KMS-11 (cell line): Measurements from ENCODE around the gene ZNF621.

Source experiments
- H2AFZ ChIP-seq: fragments of 200-600 bp; sonication (generic); 2 replicates; pipeline ENCODE4 v1.6.1; 2016; ENCODE audit warnings: antibody characterized with exemption, mixed run types, low read depth
- H3K27ac ChIP-seq: fragments of 200-600 bp; sonication (generic); 2 replicates; pipeline ENCODE4 v1.6.1; 2016; ENCODE audit warnings: mild to moderate bottlenecking, mixed run types
- H3K27me3 ChIP-seq: fragments of 200-600 bp; sonication (generic); 2 replicates; pipeline ENCODE4 v1.6.1; 2017; ENCODE audit warnings: mild to moderate bottlenecking, low read depth, mixed run types, moderate library complexity; ENCODE audit not compliant: insufficient read depth
- H3K36me3 ChIP-seq: fragments of 200-600 bp; sonication (generic); 2 replicates; pipeline ENCODE4 v1.6.1; 2017; ENCODE audit warnings: mild to moderate bottlenecking, mixed run types; ENCODE audit not compliant: insufficient read depth
- H3K4me1 ChIP-seq: fragments of 200-600 bp; sonication (generic); 2 replicates; pipeline ENCODE4 v1.6.1; 2016; ENCODE audit warnings: mild to moderate bottlenecking, low read depth, mixed run types; ENCODE audit not compliant: poor library complexity, severe bottlenecking
- H3K4me2 ChIP-seq: fragments of 200-600 bp; sonication (generic); 2 replicates; pipeline ENCODE4 v1.7.0; 2016; ENCODE audit warnings: mild to moderate bottlenecking, mixed run types
- H3K4me3 ChIP-seq: fragments of 200-600 bp; sonication (generic); IDR thresholded peaks from 2 replicates; pipeline ENCODE4 v1.6.1; 2017; ENCODE audit warnings: low read depth, low read length, mixed read lengths; ENCODE audit not compliant: insufficient read depth
- H3K79me2 ChIP-seq: fragments of 200-600 bp; sonication (generic); 2 replicates; pipeline ENCODE4 v1.6.1; 2016; ENCODE audit warnings: low read depth, mixed run types; ENCODE audit not compliant: insufficient read depth
- H3K9ac ChIP-seq: fragments of 200-600 bp; sonication (generic); 2 replicates; pipeline ENCODE4 v1.6.1; 2016; ENCODE audit warnings: mild to moderate bottlenecking, mixed run types
- H4K20me1 ChIP-seq: fragments of 200-600 bp; sonication (generic); 2 replicates; pipeline ENCODE4 v1.6.1; 2016; ENCODE audit warnings: mild to moderate bottlenecking, mixed run types; ENCODE audit not compliant: insufficient read depth
- CTCF ChIP-seq: fragments of 200-600 bp; sonication (generic); conservative IDR thresholded peaks from 2 replicates; pipeline ENCODE4 v1.6.1; 2017; ENCODE audit warnings: low read depth, mild to moderate bottlenecking, antibody characterized with exemption, low read length, moderate library complexity, mixed read lengths

The ZNF621 gene

GRCh38 chr3:40583691-40584090 lies 58.9 kb downstream of the ZNF621 start:
- Histone ChIP-seq H3K4me2 (no peak overlapping the region), H3K4me3 (no peak overlapping the region), H3K9ac (no peak overlapping the region), H3K4me1 (no peaks in the 10 kb centered on the region), H4K20me1 (no peaks in the 10 kb centered on the region), H3K27me3 (no peaks in the 10 kb centered on the region), H3K27ac (no peak overlapping the region), H3K79me2 (no peaks in the 10 kb centered on the region), H3K36me3 (no peaks in the 10 kb centered on the region), H2AFZ (no peak overlapping the region)
- TF ChIP-seq CTCF: no peak

- no peaks in the 10 kb centered on the region for H3K79me2 ChIP-seq
Measured at GRCh38 chr3:40584625-40585189, 59.9 kb downstream of the ZNF621 start.

DNA sequence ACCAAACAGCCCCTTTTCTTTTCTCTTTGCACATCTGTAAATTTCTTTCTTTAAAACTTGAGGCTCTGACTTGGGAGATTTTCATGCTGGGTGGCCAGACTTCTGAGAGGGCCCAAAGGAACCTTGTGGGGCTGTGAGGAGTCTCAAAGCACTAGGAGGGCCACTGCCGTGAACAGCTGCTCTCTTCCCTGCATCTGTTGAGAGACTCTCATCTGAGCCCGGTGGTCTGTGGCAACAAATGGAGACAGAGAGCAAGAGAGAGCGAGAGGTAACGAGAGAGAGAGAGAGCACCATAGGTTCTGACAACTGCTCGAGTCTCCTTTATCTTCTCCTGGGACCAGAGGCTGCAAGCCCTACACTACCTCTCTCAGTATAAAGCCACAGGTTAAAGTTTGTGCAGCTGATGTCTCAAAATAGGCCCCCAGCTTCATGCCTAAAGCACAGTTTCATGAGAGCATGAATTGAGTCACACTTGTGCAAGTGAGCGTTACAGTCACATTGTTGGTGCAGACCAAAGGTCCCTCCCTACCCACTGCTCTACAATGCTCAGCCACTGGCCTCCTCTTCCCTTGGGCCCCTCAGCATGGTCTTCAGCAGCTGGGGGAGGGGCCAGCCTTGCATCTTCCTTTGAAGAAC lies 60.7 kb downstream of the ZNF621 start:
- Histone ChIP-seq H2AFZ (no peak overlapping the region), H3K27ac (no peak overlapping the region), H3K4me3 (no peak overlapping the region), H4K20me1 (no peaks in the 10 kb centered on the region), H3K4me2 (no peak overlapping the region), H3K79me2 (no peaks in the 10 kb centered on the region), H3K9ac (no peak overlapping the region), H3K4me1 (no peaks in the 10 kb centered on the region), H3K27me3 (no peaks in the 10 kb centered on the region), H3K36me3 (no peaks in the 10 kb centered on the region)
- TF ChIP-seq CTCF: no peak

More at GRCh38 chr3:40584625-40585189, 59.9 kb downstream of the ZNF621 start:
- no peaks in the 10 kb centered on the region for H3K36me3 ChIP-seq
- no peak overlapping the region for H3K9ac ChIP-seq
- no peaks in the 10 kb centered on the region for H3K4me1 ChIP-seq
- peak; percentile 81 for TF ChIP-seq CTCF
- no peak overlapping the region for H2AFZ ChIP-seq
- no peak overlapping the region for H3K4me2 ChIP-seq
- H3K27ac ChIP-seq: no peak overlapping the region
- H3K4me3 ChIP-seq: no peak overlapping the region
- H3K27me3 ChIP-seq: no peaks in the 10 kb centered on the region
- H4K20me1 ChIP-seq: no peaks in the 10 kb centered on the region

- Histone ChIP-seq H3K36me3 (no peaks in the 10 kb centered on the region), H3K27me3 (no peaks in the 10 kb centered on the region), H3K79me2 (no peaks in the 10 kb centered on the region), H3K4me1 (no peaks in the 10 kb centered on the region), H3K27ac (no peak overlapping the region), H3K4me2 (no peak overlapping the region), H2AFZ (no peak overlapping the region), H4K20me1 (no peaks in the 10 kb centered on the region), H3K4me3 (no peak overlapping the region), H3K9ac (no peak overlapping the region)
- no peak for TF ChIP-seq CTCF
Measured at GRCh38 chr3:40586901-40587300, 62.1 kb downstream of the ZNF621 start.
